HS-5 (cell line): ENCODE measurements around the gene UGT1A9.

ENCODE experiments used
- DNase-seq: peaks from one replicate; pipeline ENCODE4 v3.0.0-alpha.2; 2012; ENCODE audit warnings: low read depth

The UGT1A9 gene

DNA sequence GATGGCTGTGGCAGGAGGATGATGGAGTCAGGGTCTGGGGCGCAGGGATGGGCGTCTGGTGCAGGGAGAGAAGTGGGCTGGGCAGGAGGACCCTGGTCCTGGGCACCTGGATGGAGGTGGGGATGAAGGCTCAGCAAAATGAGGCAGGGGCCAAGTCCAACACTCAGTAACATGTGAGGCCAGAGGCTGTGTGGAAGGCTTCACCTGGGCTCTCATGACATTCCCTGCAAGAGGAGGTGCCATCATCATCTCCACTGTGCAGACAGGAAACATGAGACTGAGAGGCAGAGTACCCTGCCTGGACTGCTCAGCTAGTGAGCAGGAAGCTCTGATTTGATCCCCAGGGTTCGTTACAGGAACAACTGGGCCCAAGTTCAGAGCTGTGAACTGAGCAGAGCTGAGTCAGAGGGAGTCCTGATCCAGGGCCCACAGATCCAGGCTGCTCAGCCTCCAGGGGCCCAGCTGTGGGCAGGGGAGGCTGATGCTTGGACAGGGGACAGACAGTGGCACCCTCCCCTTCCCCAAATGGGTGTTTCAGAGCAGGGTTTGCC is 145.7 kb downstream of the UGT1A9 start:
- no peak for DNase-seq

GRCh38 chr2:233817995-233818638 is 146.4 kb downstream of the UGT1A9 start:
- DNase-seq, result no peak

DNA sequence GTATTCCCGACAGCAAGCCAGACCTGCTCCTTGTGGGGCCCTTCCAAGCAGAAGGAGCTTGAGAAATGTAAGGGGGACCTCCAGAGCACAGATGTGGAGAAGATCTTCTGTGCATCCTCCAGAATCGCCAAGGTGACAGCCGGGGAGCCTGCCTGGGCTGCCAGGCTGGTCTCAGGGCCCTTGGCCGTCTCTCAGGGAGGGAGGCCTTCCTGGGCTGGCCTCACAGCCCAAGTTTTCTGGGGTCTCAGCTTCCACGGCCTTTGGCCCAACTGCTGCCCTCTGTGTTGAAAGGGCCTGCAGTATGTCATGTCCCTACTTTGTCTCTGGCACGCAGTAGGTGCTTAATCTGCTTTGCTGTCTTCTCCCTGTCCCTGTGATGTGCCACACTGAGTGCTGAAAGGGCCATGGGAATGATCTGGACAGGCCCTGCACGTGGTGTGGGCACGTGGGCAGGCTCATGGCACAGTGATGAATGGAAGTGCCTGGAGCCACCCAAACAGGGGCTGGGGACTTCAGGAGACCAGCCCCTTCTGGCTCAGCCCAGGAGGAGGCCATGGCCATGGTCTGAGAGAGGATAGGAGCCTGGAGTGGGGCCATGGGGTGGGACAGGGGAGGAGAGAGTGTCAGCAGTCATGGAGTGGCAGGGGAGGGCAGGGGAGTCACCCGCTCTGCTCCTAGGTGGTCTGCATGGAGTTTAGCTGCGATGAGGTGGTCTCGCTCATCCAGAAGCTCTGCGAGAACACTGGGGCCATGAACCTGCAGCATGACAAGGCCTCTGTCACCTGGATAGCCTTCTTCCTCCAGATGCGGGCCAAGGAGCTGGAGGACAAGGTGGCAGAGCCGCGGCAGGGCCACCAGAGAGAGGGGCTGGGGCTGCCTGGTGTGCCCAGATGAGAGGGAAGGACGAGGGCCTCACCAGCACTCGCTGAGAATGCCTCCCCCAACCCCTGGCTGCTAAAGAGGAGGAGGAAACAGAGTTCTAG is 147.2 kb downstream of the UGT1A9 start:
- DNase-seq, result no peak

GRCh38 chr2:233819884-233820773 is 148.4 kb downstream of the UGT1A9 start:
- DNase-seq, result no peak

- DNase-seq, result no peak
Observed at GRCh38 chr2:233820774-233821105, 149.0 kb downstream of the UGT1A9 start.

DNA sequence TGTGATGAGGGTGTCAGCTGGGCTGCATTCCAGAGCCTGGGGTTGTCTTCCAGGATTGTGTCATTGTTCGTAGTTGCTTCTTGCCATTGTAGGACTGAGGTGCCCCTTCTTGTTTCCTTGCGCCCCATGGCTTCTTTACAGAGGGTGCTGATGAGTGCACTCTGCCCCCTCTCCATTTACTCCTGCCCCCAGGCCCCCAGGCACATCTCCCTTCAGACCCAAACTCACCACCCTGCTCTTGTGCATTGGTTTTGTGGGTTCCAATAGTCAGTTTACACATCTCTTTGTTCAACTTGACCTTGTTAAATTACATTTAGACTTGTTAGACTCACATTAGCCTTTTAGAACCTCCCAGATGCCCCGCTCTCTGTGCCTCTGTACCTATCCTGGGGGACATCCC is 149.5 kb downstream of the UGT1A9 start:
- no peak for DNase-seq

- DNase-seq, result no peak
Observed at GRCh38 chr2:233821709-233822100, 150.0 kb downstream of the UGT1A9 start.

GRCh38 chr2:233822101-233822771 is 150.5 kb downstream of the UGT1A9 start:
- DNase-seq, result no peak
